SK-N-SH treated with all-trans-retinoic acid at 6 μM for 48 hours (cell line): ENCODE results near the gene MARCHF6.

ENCODE experiments used
- ATAC-seq: fragments of 200-7000 bp; cut with Tn5 transposase; 3 replicates; pipeline ENCODE4 v1.9.1; 2020; ENCODE audit warnings: mild to moderate bottlenecking, moderate library complexity
- ARNTL ChIP-seq: fragments of 450-650 bp; formaldehyde crosslinking; IDR thresholded peaks from 2 replicates; pipeline ENCODE4 v1.5.0; 2020; ENCODE audit warnings: low read depth, mild to moderate bottlenecking, moderate library complexity, borderline replicate concordance
- BACH2 ChIP-seq: fragments of 250-450 bp; sonication (Bioruptor Pico); IDR thresholded peaks from 2 replicates; pipeline ENCODE4 v1.9.0; 2021; ENCODE audit warnings: mild to moderate bottlenecking, borderline replicate concordance
- CSDC2 ChIP-seq: fragments of 250-450 bp; sonication (Bioruptor Pico); IDR thresholded peaks from 2 replicates; pipeline ENCODE4 v1.5.0; 2020; ENCODE audit warnings: mild to moderate bottlenecking, moderate library complexity
- ESRRG ChIP-seq: fragments of 250-450 bp; sonication (Bioruptor Pico); IDR thresholded peaks from 2 replicates; pipeline ENCODE4 v1.6.1; 2021; ENCODE audit warnings: mild to moderate bottlenecking
- GLIS3 ChIP-seq: fragments of 250-450 bp; sonication (Bioruptor Pico); IDR thresholded peaks from 2 replicates; pipeline ENCODE4 v1.5.0; 2020; ENCODE audit warnings: mild to moderate bottlenecking, moderate library complexity
- ISL1 ChIP-seq: fragments of 250-450 bp; sonication (Bioruptor Pico); IDR thresholded peaks from 2 replicates; pipeline ENCODE4 v2.1.2; 2022; ENCODE audit warnings: mild to moderate bottlenecking, moderate library complexity
- OSR1 ChIP-seq: fragments of 250-450 bp; sonication (Bioruptor Pico); IDR thresholded peaks from 2 replicates; pipeline ENCODE4 v1.8.0; 2022; ENCODE audit warnings: moderate library complexity, mild to moderate bottlenecking, inconsistent platforms
- PPARA ChIP-seq: fragments of 250-450 bp; sonication (Bioruptor Pico); IDR thresholded peaks from 2 replicates; pipeline ENCODE4 v1.5.0; 2020; ENCODE audit warnings: mild to moderate bottlenecking, borderline replicate concordance
- RARB ChIP-seq: fragments of 250-450 bp; sonication (Bioruptor Pico); IDR thresholded peaks from 2 replicates; pipeline ENCODE4 v1.8.0; 2021; ENCODE audit warnings: mild to moderate bottlenecking, moderate library complexity
- SNAI2 ChIP-seq: fragments of 250-450 bp; sonication (Bioruptor Pico); IDR thresholded peaks from 2 replicates; pipeline ENCODE4 v1.5.0; 2020; ENCODE audit warnings: mild to moderate bottlenecking, moderate library complexity
- TCF4 ChIP-seq: fragments of 250-450 bp; sonication (Bioruptor Pico); IDR thresholded peaks from 2 replicates; pipeline ENCODE4 v1.8.0; 2021; ENCODE audit warnings: mild to moderate bottlenecking, moderate library complexity, borderline replicate concordance
- TOX ChIP-seq: fragments of 250-450 bp; sonication (Bioruptor Pico); IDR thresholded peaks from 2 replicates; pipeline ENCODE4 v1.8.0; 2021; ENCODE audit warnings: mild to moderate bottlenecking, moderate library complexity, borderline replicate concordance
- ZC3H10 ChIP-seq: fragments of 250-450 bp; sonication (Bioruptor Pico); IDR thresholded peaks from 2 replicates; pipeline ENCODE4 v1.5.1; 2021; ENCODE audit warnings: mild to moderate bottlenecking, moderate library complexity
- ZFP3 ChIP-seq: fragments of 250-450 bp; sonication (Bioruptor Pico); IDR thresholded peaks from 2 replicates; pipeline ENCODE4 v1.5.0; 2020; ENCODE audit warnings: mild to moderate bottlenecking, moderate library complexity
- ZFP30 ChIP-seq: fragments of 450-650 bp; formaldehyde crosslinking; IDR thresholded peaks from 2 replicates; pipeline ENCODE4 v1.5.0; 2022; ENCODE audit warnings: mild to moderate bottlenecking, moderate library complexity
- ZNF565 ChIP-seq: fragments of 450-650 bp; formaldehyde crosslinking; conservative IDR thresholded peaks from 2 replicates; pipeline ENCODE4 v1.5.0; 2020; ENCODE audit warnings: low read depth, mild to moderate bottlenecking, moderate library complexity
- ZNF8 ChIP-seq: fragments of 450-650 bp; formaldehyde crosslinking; IDR thresholded peaks from 2 replicates; pipeline ENCODE4 v1.5.0; 2020; ENCODE audit warnings: mild to moderate bottlenecking, moderate library complexity
- TF ChIP-seq, protein P1 (sequence below): fragments of 250-450 bp; sonication (Bioruptor Pico); IDR thresholded peaks from 2 replicates; pipeline ENCODE4 v1.5.1; 2021; ENCODE audit warnings: mild to moderate bottlenecking, moderate library complexity
- TF ChIP-seq, protein P2 (sequence below): fragments of 250-450 bp; sonication (Bioruptor Pico); IDR thresholded peaks from 2 replicates; pipeline ENCODE4 v1.8.0; 2021; ENCODE audit warnings: low read depth, mild to moderate bottlenecking, moderate library complexity, borderline replicate concordance
- TF ChIP-seq, protein P3 (sequence below): fragments of 250-450 bp; sonication (Bioruptor Pico); IDR thresholded peaks from 2 replicates; pipeline ENCODE4 v1.8.0; 2020; ENCODE audit warnings: mild to moderate bottlenecking, moderate library complexity, borderline replicate concordance
- TF ChIP-seq, protein P4 (sequence below): fragments of 250-450 bp; sonication (Bioruptor Pico); IDR thresholded peaks from 2 replicates; pipeline ENCODE4 v1.5.1; 2020; ENCODE audit warnings: low read depth, mild to moderate bottlenecking, moderate library complexity

MARCHF6 gene

DNA sequence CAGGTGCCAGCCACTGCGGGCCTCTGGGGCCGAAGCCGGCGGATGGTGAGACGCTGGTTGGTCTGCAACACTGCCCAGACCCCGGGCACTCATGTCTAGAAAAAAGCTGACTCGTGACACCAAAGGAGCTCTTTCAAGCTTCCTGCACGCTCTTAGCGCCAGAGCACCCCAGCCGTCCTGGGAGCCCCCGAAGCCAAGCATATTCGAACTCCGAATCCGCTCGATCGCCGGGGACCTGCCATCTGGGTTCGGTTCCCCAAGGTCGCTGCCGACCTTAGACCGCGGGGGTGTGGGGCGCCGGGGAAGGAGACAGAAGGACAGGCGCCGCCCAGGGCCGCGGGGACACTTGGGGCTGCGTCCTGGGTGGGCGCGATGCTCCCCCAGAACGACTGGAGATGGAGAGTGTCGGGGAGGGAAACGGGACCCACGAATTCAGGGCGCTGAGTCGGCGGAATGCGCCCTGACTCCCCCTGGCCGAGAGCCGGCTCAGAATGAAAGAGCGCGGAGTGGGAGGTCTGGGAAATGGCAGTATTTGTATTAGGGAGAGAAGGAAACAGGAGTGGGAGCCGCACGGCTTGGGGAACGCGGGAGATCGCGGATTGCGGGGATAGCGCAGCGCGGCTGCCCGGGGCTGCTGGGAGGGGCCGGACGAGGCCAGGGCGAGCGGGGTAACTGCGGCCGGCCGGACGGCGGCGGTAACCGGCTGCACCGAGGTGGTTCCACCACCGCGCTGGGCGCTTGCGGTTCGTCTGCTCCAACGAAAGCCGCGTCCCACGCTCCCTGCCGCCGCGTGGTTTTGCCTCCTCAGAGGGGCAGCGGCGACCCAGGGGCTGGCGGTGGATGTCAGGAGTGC, 20.1 kb upstream of the MARCHF6 start:
- ATAC-seq = peak; percentile 20; the same call in 2 of the 3 replicates
- TF ChIP-seq ESRRG (no peak), GLIS3 (CRISPR knock-in tag) (no peak), ZC3H10 (CRISPR knock-in tag) (no peak), TCF4 (CRISPR knock-in tag) (no peak), TOX (CRISPR knock-in tag) (no peak), ISL1 (CRISPR knock-in tag) (no peak), SNAI2 (CRISPR knock-in tag) (no peak), CSDC2 (no peak), BACH2 (CRISPR knock-in tag) (no peak), ZFP30 (CRISPR knock-in tag) (no peak), ZNF8 (CRISPR knock-in tag) (no peak), OSR1 (CRISPR knock-in tag) (no peak), PPARA (no peak), ARNTL (no peak), ZNF565 (no peak), ZFP3 (CRISPR knock-in tag) (no peak)
- TF ChIP-seq, protein P1, sequence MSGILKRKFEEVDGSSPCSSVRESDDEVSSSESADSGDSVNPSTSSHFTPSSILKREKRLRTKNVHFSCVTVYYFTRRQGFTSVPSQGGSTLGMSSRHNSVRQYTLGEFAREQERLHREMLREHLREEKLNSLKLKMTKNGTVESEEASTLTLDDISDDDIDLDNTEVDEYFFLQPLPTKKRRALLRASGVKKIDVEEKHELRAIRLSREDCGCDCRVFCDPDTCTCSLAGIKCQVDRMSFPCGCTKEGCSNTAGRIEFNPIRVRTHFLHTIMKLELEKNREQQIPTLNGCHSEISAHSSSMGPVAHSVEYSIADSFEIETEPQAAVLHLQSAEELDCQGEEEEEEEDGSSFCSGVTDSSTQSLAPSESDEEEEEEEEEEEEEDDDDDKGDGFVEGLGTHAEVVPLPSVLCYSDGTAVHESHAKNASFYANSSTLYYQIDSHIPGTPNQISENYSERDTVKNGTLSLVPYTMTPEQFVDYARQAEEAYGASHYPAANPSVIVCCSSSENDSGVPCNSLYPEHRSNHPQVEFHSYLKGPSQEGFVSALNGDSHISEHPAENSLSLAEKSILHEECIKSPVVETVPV (CRISPR knock-in tag) = no peak
- TF ChIP-seq, protein P2, sequence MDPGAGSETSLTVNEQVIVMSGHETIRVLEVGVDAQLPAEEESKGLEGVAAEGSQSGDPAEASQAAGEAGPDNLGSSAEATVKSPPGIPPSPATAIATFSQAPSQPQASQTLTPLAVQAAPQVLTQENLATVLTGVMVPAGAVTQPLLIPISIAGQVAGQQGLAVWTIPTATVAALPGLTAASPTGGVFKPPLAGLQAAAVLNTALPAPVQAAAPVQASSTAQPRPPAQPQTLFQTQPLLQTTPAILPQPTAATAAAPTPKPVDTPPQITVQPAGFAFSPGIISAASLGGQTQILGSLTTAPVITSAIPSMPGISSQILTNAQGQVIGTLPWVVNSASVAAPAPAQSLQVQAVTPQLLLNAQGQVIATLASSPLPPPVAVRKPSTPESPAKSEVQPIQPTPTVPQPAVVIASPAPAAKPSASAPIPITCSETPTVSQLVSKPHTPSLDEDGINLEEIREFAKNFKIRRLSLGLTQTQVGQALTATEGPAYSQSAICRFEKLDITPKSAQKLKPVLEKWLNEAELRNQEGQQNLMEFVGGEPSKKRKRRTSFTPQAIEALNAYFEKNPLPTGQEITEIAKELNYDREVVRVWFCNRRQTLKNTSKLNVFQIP (CRISPR knock-in tag) = no peak
- TF ChIP-seq, protein P3, sequence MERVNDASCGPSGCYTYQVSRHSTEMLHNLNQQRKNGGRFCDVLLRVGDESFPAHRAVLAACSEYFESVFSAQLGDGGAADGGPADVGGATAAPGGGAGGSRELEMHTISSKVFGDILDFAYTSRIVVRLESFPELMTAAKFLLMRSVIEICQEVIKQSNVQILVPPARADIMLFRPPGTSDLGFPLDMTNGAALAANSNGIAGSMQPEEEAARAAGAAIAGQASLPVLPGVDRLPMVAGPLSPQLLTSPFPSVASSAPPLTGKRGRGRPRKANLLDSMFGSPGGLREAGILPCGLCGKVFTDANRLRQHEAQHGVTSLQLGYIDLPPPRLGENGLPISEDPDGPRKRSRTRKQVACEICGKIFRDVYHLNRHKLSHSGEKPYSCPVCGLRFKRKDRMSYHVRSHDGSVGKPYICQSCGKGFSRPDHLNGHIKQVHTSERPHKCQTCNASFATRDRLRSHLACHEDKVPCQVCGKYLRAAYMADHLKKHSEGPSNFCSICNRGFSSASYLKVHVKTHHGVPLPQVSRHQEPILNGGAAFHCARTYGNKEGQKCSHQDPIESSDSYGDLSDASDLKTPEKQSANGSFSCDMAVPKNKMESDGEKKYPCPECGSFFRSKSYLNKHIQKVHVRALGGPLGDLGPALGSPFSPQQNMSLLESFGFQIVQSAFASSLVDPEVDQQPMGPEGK = no peak
- TF ChIP-seq, protein P4, sequence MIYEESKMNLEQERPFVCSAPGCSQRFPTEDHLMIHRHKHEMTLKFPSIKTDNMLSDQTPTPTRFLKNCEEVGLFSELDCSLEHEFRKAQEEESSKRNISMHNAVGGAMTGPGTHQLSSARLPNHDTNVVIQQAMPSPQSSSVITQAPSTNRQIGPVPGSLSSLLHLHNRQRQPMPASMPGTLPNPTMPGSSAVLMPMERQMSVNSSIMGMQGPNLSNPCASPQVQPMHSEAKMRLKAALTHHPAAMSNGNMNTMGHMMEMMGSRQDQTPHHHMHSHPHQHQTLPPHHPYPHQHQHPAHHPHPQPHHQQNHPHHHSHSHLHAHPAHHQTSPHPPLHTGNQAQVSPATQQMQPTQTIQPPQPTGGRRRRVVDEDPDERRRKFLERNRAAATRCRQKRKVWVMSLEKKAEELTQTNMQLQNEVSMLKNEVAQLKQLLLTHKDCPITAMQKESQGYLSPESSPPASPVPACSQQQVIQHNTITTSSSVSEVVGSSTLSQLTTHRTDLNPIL (CRISPR knock-in tag) = no peak

DNA sequence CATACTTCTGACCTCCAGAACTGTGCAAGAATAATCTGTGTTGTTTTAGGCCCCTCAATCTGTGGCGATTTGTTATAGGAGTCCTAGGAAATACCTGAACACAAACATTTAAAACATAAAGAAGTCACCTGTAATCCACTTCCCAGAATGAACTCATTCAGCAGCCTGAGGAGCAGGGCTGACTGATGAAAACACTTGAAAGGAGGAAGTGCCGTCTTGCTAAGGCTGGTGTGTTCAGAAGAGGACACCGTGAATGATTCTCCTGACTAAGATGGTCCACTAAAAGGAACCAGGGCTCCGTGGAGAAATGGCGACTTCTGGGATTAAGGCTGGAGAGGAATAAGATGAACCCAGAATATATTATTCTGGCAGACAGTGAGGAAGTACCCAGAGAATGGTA, 18.7 kb upstream of the MARCHF6 start:
- no peak for ATAC-seq
- no peak for TF ChIP-seq ZFP30 (CRISPR knock-in tag)

DNA sequence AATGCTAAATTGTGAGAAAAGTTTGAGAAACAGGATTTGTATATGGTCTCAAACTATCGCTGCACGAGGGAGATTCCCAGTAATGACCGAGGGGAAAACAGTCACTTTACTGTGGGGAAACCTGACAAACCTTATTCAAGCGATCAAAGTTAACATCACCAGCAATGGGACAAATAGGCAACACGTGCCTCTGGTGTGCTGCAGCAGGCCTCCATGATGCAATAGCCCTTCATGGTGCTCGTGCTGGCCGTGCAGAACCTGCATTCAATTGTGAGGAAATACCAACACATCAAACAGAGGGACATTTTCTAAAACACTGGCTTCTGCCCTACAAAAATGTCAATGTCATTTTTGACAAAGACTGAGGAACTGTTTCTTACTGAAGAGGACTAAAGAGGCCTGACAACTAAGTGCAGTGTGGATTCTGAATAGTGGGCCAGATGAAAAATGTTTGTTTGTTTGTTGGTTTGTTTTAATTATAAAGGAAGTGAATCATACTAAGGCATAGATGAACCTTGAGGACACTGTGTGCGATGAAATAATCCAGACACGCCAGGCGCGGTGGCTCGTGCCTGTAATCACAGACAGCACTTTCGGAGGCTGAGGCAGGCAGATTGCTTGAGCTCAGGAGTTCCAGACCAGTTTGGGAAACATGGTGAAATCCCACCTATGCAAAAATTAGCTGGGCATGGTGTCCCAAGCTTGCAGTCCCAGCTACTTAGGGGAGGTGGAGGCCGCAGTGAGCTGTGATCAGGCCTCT, 17.6 kb upstream of the MARCHF6 start:
- ATAC-seq = no peak
- TF ChIP-seq, protein P1 (CRISPR knock-in tag) = no peak
- TF ChIP-seq TCF4 (CRISPR knock-in tag) (no peak), ZC3H10 (CRISPR knock-in tag) (no peak), GLIS3 (CRISPR knock-in tag) (no peak), RARB (CRISPR knock-in tag) (no peak), BACH2 (CRISPR knock-in tag) (no peak), CSDC2 (no peak), PPARA (no peak), ZFP3 (CRISPR knock-in tag) (no peak)
- TF ChIP-seq, protein P3 = no peak
- TF ChIP-seq, protein P2 (CRISPR knock-in tag) = no peak
